Liver (tissue), 9 donors: ENCODE results near the gene TNFRSF13B. TPM values are rescaled to one million over a fixed set of nuclear protein-coding genes. Genes with fewer than 3 reads are reported as not detected.
A peak's percentile ranks its signal among the peaks of the same experiment; 100 is the strongest.
"Not testable (repeated sequence)": the region's sequence is repeated elsewhere in the genome, so short reads cannot be mapped to it uniquely, and the experiment has no call there.

Experiments used
- DNase-seq: peaks from one replicate; pipeline ENCODE4 v3.0.0-alpha.2; 2017; ENCODE audit warnings: low spot score
- H3K27ac ChIP-seq, 2 donors: one replicate each; pipeline ENCODE4 v1.7.0; 2013; ENCODE audit warnings: inconsistent platforms in 2 of 2, low read length in 2 of 2, control low read depth in 1 of 2, low read depth in 1 of 2, mild to moderate bottlenecking in 1 of 2
- H3K27me3 ChIP-seq, 4 donors: one replicate each; pipeline versions ENCODE4 v1.6.1 to v1.7.0; 2013; ENCODE audit warnings: low read length in 3 of 4, inconsistent platforms in 1 of 4, mild to moderate bottlenecking in 1 of 4, moderate library complexity in 1 of 4; ENCODE audit not compliant: control insufficient read depth in 4 of 4, insufficient read depth in 4 of 4
- H3K36me3 ChIP-seq, 4 donors: one replicate each; pipeline versions ENCODE4 v1.6.1 to v1.7.0; 2013; ENCODE audit warnings: low read length in 3 of 4, mild to moderate bottlenecking in 3 of 4, low read depth in 1 of 4, moderate library complexity in 1 of 4; ENCODE audit not compliant: control insufficient read depth in 4 of 4, insufficient read depth in 3 of 4
- H3K4me1 ChIP-seq, 4 donors: one replicate each; pipeline versions ENCODE4 v1.6.1 to v1.7.0; 2013; ENCODE audit warnings: low read length in 3 of 4, mild to moderate bottlenecking in 3 of 4, moderate library complexity in 1 of 4; ENCODE audit not compliant: control insufficient read depth in 4 of 4, insufficient read depth in 4 of 4
- H3K4me3 ChIP-seq, 3 donors: one replicate each; pipeline versions ENCODE4 v1.6.1 to v1.7.0; 2013; ENCODE audit warnings: low read length in 3 of 3, control low read depth in 1 of 3, low read depth in 1 of 3, mild to moderate bottlenecking in 1 of 3
- H3K9ac ChIP-seq, 2 donors: one replicate each; pipeline ENCODE4 v1.7.0; 2013; ENCODE audit warnings: low read length in 2 of 2, mild to moderate bottlenecking in 2 of 2, moderate library complexity in 2 of 2, control low read depth in 1 of 2, low read depth in 1 of 2
- H3K9me3 ChIP-seq, 4 donors: one replicate each; pipeline versions ENCODE4 v1.6.1 to v1.7.0; 2013; ENCODE audit warnings: low read length in 3 of 4; ENCODE audit not compliant: control insufficient read depth in 4 of 4
- EGR1 ChIP-seq, 2 donors: IDR thresholded peaks; 2 replicates each; pipeline ENCODE4 v1.6.1; 2016 to 2018; ENCODE audit warnings: antibody characterized with exemption in 2 of 2, low read depth in 2 of 2
- HNF4A ChIP-seq, 2 donors: conservative IDR thresholded peaks; 2 replicates each; pipeline ENCODE4 v1.6.1; 2016; ENCODE audit warnings: antibody characterized with exemption in 2 of 2, mild to moderate bottlenecking in 2 of 2
- HNF4G ChIP-seq: IDR thresholded peaks from 2 replicates; pipeline ENCODE4 v1.6.1; 2016; ENCODE audit warnings: antibody characterized with exemption
- MAX ChIP-seq: IDR thresholded peaks from 2 replicates; pipeline ENCODE4 v1.6.1; 2016; ENCODE audit warnings: antibody characterized with exemption
- RAD21 ChIP-seq, 2 donors: IDR thresholded peaks; 2 replicates each; pipeline ENCODE4 v1.6.1; 2016; ENCODE audit warnings: antibody characterized with exemption in 2 of 2, mild to moderate bottlenecking in 2 of 2
- REST ChIP-seq: IDR thresholded peaks from 2 replicates; pipeline ENCODE4 v1.6.1; 2016; ENCODE audit warnings: antibody characterized with exemption, mild to moderate bottlenecking
- SP1 ChIP-seq: IDR thresholded peaks from 2 replicates; pipeline ENCODE4 v1.6.1; 2018; ENCODE audit warnings: antibody characterized with exemption, mild to moderate bottlenecking
- TAF1 ChIP-seq: conservative IDR thresholded peaks from 2 replicates; pipeline ENCODE4 v1.6.1; 2016; ENCODE audit warnings: antibody characterized with exemption, mild to moderate bottlenecking
- YY1 ChIP-seq: IDR thresholded peaks from 2 replicates; pipeline ENCODE4 v1.6.1; 2016; ENCODE audit warnings: antibody characterized with exemption, mild to moderate bottlenecking
- WGBS: extraction: QIAGEN DNeasy Blood & Tissue Kit; methylation state at CpG from one replicate; pipeline ENCODE4 v1.1.7; 2013; 5-methylcytosine and 5-hydroxymethylcytosine counted together
- polyA plus RNA-seq, 2 donors: library from polyadenylated mRNA; stranded (reverse) in 1 of 2; unstranded in 1 of 2; fragments of 200-250 nt in 1 of 2; fragments of >200 nt in 1 of 2; fragmentation: Nextera tagmentation in 1 of 2; extraction: Ambion mirVana in 1 of 2; gene quantifications; one replicate each; pipeline versions ENCODE4 v1.2.1 to v1.2.3, GENCODE V29; 2013 to 2015
- total RNA-seq, 2 donors: library from RNA; depleted of rRNA; stranded (reverse); fragments of >200 nt; gene quantifications; one replicate each; pipeline ENCODE4 v1.2.3, GENCODE V29; 2014
- TF ChIP-seq, protein P1 (sequence below): IDR thresholded peaks from 2 replicates; pipeline ENCODE4 v1.6.1; 2016; ENCODE audit warnings: antibody characterized with exemption
- donor health status: healthy.
- donor health status: healthy.
- donor health status: healthy.
- donor health status: healthy.
- donor health status: healthy.

Gene TNFRSF13B
- total and polyA plus RNA-seq, 4 donors: 0.17 to 0.26 TPM; not detected in 2

GRCh38 chr17:16923097-16923903, 48.6 kb downstream of the TNFRSF13B start:
- peaks cover 0 to 3% (median 0%) of the 10 kb centered on the region in 4 donors for H3K4me1 ChIP-seq
- no peaks in the 10 kb centered on the region for H3K36me3 ChIP-seq
- no peak for DNase-seq
- no peaks in the 10 kb centered on the region for H3K9me3 ChIP-seq
- no peaks in the 10 kb centered on the region for H3K27me3 ChIP-seq
- 95% methylated on average over 17 of the region's 17 CpGs for WGBS
- TF ChIP-seq REST (no peak), MAX (no peak), YY1 (no peak), EGR1 (IDR thresholded peaks at IDR 0.05; ENCODE audit: low read depth in 2 of 2) (no peak), HNF4G (no peak), HNF4A (conservative IDR thresholded peaks at IDR 0.05) (no peak)
- TF ChIP-seq, protein P1, sequence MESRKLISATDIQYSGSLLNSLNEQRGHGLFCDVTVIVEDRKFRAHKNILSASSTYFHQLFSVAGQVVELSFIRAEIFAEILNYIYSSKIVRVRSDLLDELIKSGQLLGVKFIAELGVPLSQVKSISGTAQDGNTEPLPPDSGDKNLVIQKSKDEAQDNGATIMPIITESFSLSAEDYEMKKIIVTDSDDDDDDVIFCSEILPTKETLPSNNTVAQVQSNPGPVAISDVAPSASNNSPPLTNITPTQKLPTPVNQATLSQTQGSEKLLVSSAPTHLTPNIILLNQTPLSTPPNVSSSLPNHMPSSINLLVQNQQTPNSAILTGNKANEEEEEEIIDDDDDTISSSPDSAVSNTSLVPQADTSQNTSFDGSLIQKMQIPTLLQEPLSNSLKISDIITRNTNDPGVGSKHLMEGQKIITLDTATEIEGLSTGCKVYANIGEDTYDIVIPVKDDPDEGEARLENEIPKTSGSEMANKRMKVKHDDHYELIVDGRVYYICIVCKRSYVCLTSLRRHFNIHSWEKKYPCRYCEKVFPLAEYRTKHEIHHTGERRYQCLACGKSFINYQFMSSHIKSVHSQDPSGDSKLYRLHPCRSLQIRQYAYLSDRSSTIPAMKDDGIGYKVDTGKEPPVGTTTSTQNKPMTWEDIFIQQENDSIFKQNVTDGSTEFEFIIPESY: no peak
- no peak overlapping the region for H3K27ac ChIP-seq
- H3K4me3 ChIP-seq: no peak overlapping the region
- no peak overlapping the region for H3K9ac ChIP-seq

- Histone ChIP-seq H3K9ac (no peak overlapping the region), H3K36me3 (no peaks in the 10 kb centered on the region), H3K9me3 (no peaks in the 10 kb centered on the region), H3K4me1 (peaks cover 0 to 3% (median 0%) of the 10 kb centered on the region in 4 donors), H3K27ac (no peak overlapping the region), H3K4me3 (no peak overlapping the region), H3K27me3 (no peaks in the 10 kb centered on the region)
- TF ChIP-seq RAD21 (IDR thresholded peaks at IDR 0.05): peak in 1 of 2 donors; percentile 33
- no peak for TF ChIP-seq SP1
- TF ChIP-seq TAF1: no peak
- no peak for DNase-seq
- WGBS: 78% methylated on average over 4 of the region's 4 CpGs
Measured at GRCh38 chr17:16922386-16923096, 49.4 kb downstream of the TNFRSF13B start.

- not testable (repeated sequence) for H3K4me3 ChIP-seq, H3K4me1 ChIP-seq, H3K27me3 ChIP-seq, DNase-seq, H3K36me3 ChIP-seq, H3K9me3 ChIP-seq, H3K27ac ChIP-seq, H3K9ac ChIP-seq
- 88% methylated on average over 6 of the region's 6 CpGs for WGBS
Measured at GRCh38 chr17:16921451-16921850, 50.5 kb downstream of the TNFRSF13B start.
